ENCODE measurements around the gene VAC14. TPM values are rescaled to one million over a fixed set of nuclear protein-coding genes. Genes with fewer than 3 reads are reported as not detected.

The VAC14 gene
- total RNA-seq, 1 donor from 2014 or later, result 38.1 TPM

GRCh38 chr16:70692130-70692872 is 108.7 kb downstream of the VAC14 start:
- no peak for DNase-seq (ENCODE audit: extremely low spot score in 2 of 2)
- Histone ChIP-seq H3K27me3 (no peaks in the 10 kb centered on the region), H3K27ac (peak overlapping the region; percentile 98), H3K4me3 (no peak overlapping the region), H3K36me3 (no peaks in the 10 kb centered on the region), H3K4me1 (peaks cover 100% of the 10 kb centered on the region), H3K9me3 (no peaks in the 10 kb centered on the region)
- TF ChIP-seq POLR2A (IDR thresholded peaks at IDR 0.05) (no peak), CTCF (IDR thresholded peaks at IDR 0.05) (no peak), POLR2AphosphoS5 (IDR thresholded peaks at IDR 0.05; ENCODE audit: insufficient read depth in 1 of 2, low read depth in 1 of 2) (peak in 1 of 2 donors; percentile 62)
- intact Hi-C loops (cut with DNase I), result no loop called here

- peak overlapping the region; percentile 98 for H3K27ac ChIP-seq
- no peaks in the 10 kb centered on the region for H3K27me3 ChIP-seq
- H3K9me3 ChIP-seq, result no peaks in the 10 kb centered on the region
- peaks cover 100% of the 10 kb centered on the region for H3K4me1 ChIP-seq
- no peak overlapping the region for H3K4me3 ChIP-seq
- intact Hi-C loops (cut with DNase I), result no loop called here
- no peak for TF ChIP-seq POLR2A (IDR thresholded peaks at IDR 0.05)
- TF ChIP-seq CTCF (IDR thresholded peaks at IDR 0.05), result no peak
- TF ChIP-seq POLR2AphosphoS5 (IDR thresholded peaks at IDR 0.05; ENCODE audit: insufficient read depth in 1 of 2, low read depth in 1 of 2), result peak; percentile 49 to 82
- DNase-seq (ENCODE audit: extremely low spot score in 2 of 2), result no peak
- no peaks in the 10 kb centered on the region for H3K36me3 ChIP-seq
Measured at GRCh38 chr16:70691223-70692129, 109.5 kb downstream of the VAC14 start.

DNA sequence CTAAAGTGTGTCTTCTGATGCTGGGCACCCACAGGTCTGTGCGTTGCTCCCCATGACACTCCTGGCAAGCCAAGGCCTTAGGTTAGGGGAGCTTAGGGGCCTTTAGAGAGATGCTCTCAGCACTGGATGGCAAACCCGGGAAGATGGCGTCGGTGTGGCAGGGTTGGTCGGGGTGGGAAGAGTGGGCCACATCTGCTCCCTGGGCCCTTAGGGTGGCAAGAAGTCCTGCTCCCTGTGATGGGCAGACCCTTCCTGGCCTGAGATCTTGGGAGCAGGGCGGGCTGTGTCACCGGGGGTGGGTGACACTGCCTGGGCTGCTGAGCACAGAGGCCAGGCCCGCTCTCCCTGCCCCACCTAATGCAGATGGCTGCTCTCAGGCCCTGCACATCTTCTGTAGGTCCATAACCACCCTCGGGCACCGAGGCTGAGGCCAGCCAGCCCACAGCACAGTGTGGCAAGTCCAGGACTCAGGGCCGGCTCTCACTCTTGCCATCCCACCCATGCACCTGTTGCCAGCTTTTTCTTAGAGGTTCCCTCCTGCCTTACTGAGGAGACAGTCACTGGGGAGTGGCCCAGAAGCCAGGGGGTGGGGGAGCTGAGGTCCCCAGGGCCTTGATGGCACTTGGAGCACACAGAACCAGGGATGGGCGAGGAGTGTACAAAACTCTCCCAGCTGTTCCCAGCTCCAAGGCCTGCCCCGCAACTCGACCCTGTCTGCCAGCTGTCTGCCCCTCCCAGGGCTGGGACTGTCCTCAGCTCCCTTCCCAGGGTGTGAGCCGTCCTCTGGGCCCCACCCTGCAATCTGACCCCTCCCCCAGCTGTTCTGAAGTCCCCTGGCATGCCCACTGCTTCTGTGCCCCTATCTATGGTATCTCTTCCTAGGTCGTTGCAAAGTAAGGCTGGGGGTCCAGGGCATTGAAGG is 110.7 kb downstream of the VAC14 start:
- no peak overlapping the region for H3K4me3 ChIP-seq
- intact Hi-C loops (cut with DNase I), result no loop called here
- H3K4me1 ChIP-seq, result peaks cover 90% of the 10 kb centered on the region
- no peak for TF ChIP-seq POLR2A (IDR thresholded peaks at IDR 0.05)
- no peak for TF ChIP-seq POLR2AphosphoS5 (IDR thresholded peaks at IDR 0.05; ENCODE audit: insufficient read depth in 1 of 2, low read depth in 1 of 2)
- no peaks in the 10 kb centered on the region for H3K27me3 ChIP-seq
- no peaks in the 10 kb centered on the region for H3K36me3 ChIP-seq
- DNase-seq (ENCODE audit: extremely low spot score in 2 of 2), result no peak
- H3K27ac ChIP-seq, result peak overlapping the region; percentile 98
- no peaks in the 10 kb centered on the region for H3K9me3 ChIP-seq

- peaks cover 86% of the 10 kb centered on the region for H3K4me1 ChIP-seq
- H3K9me3 ChIP-seq, result no peaks in the 10 kb centered on the region
- H3K27ac ChIP-seq, result peak overlapping the region; percentile 98
- H3K36me3 ChIP-seq, result no peaks in the 10 kb centered on the region
- no peak for DNase-seq (ENCODE audit: extremely low spot score in 2 of 2)
- no peak overlapping the region for H3K4me3 ChIP-seq
- intact Hi-C loops (cut with DNase I), result no loop called here
- H3K27me3 ChIP-seq, result no peaks in the 10 kb centered on the region
- no peak for TF ChIP-seq POLR2AphosphoS5 (IDR thresholded peaks at IDR 0.05; ENCODE audit: insufficient read depth in 1 of 2, low read depth in 1 of 2)
- no peak for TF ChIP-seq CTCF (IDR thresholded peaks at IDR 0.05)
- no peak for TF ChIP-seq POLR2A (IDR thresholded peaks at IDR 0.05)
Measured at GRCh38 chr16:70689035-70689969, 111.7 kb downstream of the VAC14 start.

All from vagina (tissue), 2 donors.